ENCODE measurements around the gene ATIC. TPM values are rescaled to one million over a fixed set of nuclear protein-coding genes. Genes with fewer than 3 reads are reported as not detected.

Gene ATIC
- total RNA-seq, 1 experiment from 2014 or later = 295 TPM

GRCh38 chr2:215374002-215374401 is 62.1 kb downstream of the ATIC start:
- peaks cover 15 to 44% (median 21%) of the 10 kb centered on the region in 3 experiments; a peak in 6 of 7 replicates for H3K36me3 Mint-ChIP-seq (ENCODE audit: insufficient read depth in 1 of 3, low read depth in 3 of 3)
- Histone ChIP-seq H4K5ac (ENCODE audit: insufficient read length, low read depth, low read length) (no peak overlapping the region), H2AFZ (ENCODE audit: low read length) (no peak overlapping the region), H3K9ac (ENCODE audit: extremely low read depth, insufficient read length, low read length) (no peak overlapping the region), H2BK15ac (ENCODE audit: low read depth, low read length) (no peak overlapping the region), H3K4me1 (ENCODE audit: insufficient read depth, low read length) (no peaks in the 10 kb centered on the region), H2BK120ac (ENCODE audit: low read depth, low read length, poor library complexity, severe bottlenecking) (no peak overlapping the region), H4K8ac (replicated peaks; ENCODE audit: insufficient read length, low read depth, low read length) (no peak overlapping the region), H4K91ac (ENCODE audit: insufficient read length, low read depth, low read length) (no peak overlapping the region), H2BK20ac (ENCODE audit: low read depth, low read length, poor library complexity, severe bottlenecking) (no peak overlapping the region), H3K27me3 (ENCODE audit: insufficient read depth, low read length) (no peaks in the 10 kb centered on the region; the same call in 1 of the 2 replicates), H4K20me1 (ENCODE audit: control insufficient read depth, insufficient read depth, insufficient read length) (no peaks in the 10 kb centered on the region), H3K4ac (ENCODE audit: low read depth, low read length) (no peak overlapping the region), H3K9me3 (ENCODE audit: control insufficient read depth, low read depth, low read length) (no peaks in the 10 kb centered on the region), H3K79me2 (ENCODE audit: insufficient read depth, low read length) (no peaks in the 10 kb centered on the region), H3K23me2 (ENCODE audit: insufficient read length, low read depth, low read length, poor library complexity, severe bottlenecking) (peaks cover 2% of the 10 kb centered on the region), H3K18ac (ENCODE audit: insufficient read length, low read depth, low read length) (no peak overlapping the region), H3K56ac (ENCODE audit: insufficient read length, low read depth, low read length) (no peak overlapping the region), H3K4me2 (ENCODE audit: insufficient read depth, insufficient read length, low read length) (no peak overlapping the region), H3K23ac (ENCODE audit: insufficient read length, low read depth, low read length) (no peak overlapping the region), H3K14ac (ENCODE audit: insufficient read depth, low read length) (no peak overlapping the region), H3T11ph (ENCODE audit: low read length) (no peak overlapping the region), H3K79me1 (ENCODE audit: insufficient read depth, low read depth, low read length, poor library complexity, severe bottlenecking) (no peaks in the 10 kb centered on the region), H2BK12ac (ENCODE audit: insufficient read length, low read depth, low read length) (no peak overlapping the region), H3K27ac (ENCODE audit: insufficient read length, low read depth, low read length) (no peak overlapping the region), H2AK5ac (ENCODE audit: insufficient read length, low read length) (no peak overlapping the region), H2BK5ac (ENCODE audit: insufficient read length, low read length) (no peak overlapping the region)
- DNase-seq = no peak
- no peak overlapping the region for H3K4me3 Mint-ChIP-seq
- TF ChIP-seq, protein P1, sequence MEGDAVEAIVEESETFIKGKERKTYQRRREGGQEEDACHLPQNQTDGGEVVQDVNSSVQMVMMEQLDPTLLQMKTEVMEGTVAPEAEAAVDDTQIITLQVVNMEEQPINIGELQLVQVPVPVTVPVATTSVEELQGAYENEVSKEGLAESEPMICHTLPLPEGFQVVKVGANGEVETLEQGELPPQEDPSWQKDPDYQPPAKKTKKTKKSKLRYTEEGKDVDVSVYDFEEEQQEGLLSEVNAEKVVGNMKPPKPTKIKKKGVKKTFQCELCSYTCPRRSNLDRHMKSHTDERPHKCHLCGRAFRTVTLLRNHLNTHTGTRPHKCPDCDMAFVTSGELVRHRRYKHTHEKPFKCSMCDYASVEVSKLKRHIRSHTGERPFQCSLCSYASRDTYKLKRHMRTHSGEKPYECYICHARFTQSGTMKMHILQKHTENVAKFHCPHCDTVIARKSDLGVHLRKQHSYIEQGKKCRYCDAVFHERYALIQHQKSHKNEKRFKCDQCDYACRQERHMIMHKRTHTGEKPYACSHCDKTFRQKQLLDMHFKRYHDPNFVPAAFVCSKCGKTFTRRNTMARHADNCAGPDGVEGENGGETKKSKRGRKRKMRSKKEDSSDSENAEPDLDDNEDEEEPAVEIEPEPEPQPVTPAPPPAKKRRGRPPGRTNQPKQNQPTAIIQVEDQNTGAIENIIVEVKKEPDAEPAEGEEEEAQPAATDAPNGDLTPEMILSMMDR (conservative IDR thresholded peaks at IDR 0.05) = no peak
- no peaks in the 10 kb centered on the region for H3K4me1 Mint-ChIP-seq
- H3K9me3 Mint-ChIP-seq = no peaks in the 10 kb centered on the region
- H3K27me3 Mint-ChIP-seq (ENCODE audit: low read depth) = no peaks in the 10 kb centered on the region
- H3K27ac Mint-ChIP-seq = no peak overlapping the region
- no CpG with 5 or more reads among the region's 1 CpG for WGBS (ENCODE audit: extremely low coverage, insufficient read length, low lambda C conversion rate)

Data from H9 (cell line).